ENCODE data around the gene SERPINA10.

Gene SERPINA10

DNA sequence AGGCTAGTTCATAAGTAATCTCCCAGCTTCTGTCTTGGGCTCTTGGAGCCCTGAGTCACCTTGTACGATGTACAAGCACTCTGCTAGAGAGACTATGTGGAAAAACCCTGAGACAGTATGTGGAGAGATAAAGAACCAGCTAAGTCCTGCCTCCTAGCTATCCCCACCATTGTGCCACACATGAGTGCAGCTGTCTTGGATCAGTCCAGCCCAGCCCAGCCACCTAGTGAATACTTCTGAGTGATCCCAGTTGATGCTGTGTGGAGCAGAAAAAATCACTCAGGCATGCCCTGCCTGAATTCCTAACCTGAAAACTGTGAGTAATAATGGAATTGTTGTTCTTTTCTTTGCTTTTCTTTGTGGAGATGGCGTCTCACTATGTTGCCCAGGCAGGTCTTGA is 35.1 kb upstream of the SERPINA10 start:
- no peak overlapping the region for H3K4me3 ChIP-seq (replicated peaks; ENCODE audit: low read depth, low read length)
- TF ChIP-seq, protein P1, sequence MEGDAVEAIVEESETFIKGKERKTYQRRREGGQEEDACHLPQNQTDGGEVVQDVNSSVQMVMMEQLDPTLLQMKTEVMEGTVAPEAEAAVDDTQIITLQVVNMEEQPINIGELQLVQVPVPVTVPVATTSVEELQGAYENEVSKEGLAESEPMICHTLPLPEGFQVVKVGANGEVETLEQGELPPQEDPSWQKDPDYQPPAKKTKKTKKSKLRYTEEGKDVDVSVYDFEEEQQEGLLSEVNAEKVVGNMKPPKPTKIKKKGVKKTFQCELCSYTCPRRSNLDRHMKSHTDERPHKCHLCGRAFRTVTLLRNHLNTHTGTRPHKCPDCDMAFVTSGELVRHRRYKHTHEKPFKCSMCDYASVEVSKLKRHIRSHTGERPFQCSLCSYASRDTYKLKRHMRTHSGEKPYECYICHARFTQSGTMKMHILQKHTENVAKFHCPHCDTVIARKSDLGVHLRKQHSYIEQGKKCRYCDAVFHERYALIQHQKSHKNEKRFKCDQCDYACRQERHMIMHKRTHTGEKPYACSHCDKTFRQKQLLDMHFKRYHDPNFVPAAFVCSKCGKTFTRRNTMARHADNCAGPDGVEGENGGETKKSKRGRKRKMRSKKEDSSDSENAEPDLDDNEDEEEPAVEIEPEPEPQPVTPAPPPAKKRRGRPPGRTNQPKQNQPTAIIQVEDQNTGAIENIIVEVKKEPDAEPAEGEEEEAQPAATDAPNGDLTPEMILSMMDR (IDR thresholded peaks at IDR 0.05; ENCODE audit: low read depth, low read length, missing control alignments), result no peak
- DNase-seq (ENCODE audit: extremely low read depth, low read depth), result no peak

DNA sequence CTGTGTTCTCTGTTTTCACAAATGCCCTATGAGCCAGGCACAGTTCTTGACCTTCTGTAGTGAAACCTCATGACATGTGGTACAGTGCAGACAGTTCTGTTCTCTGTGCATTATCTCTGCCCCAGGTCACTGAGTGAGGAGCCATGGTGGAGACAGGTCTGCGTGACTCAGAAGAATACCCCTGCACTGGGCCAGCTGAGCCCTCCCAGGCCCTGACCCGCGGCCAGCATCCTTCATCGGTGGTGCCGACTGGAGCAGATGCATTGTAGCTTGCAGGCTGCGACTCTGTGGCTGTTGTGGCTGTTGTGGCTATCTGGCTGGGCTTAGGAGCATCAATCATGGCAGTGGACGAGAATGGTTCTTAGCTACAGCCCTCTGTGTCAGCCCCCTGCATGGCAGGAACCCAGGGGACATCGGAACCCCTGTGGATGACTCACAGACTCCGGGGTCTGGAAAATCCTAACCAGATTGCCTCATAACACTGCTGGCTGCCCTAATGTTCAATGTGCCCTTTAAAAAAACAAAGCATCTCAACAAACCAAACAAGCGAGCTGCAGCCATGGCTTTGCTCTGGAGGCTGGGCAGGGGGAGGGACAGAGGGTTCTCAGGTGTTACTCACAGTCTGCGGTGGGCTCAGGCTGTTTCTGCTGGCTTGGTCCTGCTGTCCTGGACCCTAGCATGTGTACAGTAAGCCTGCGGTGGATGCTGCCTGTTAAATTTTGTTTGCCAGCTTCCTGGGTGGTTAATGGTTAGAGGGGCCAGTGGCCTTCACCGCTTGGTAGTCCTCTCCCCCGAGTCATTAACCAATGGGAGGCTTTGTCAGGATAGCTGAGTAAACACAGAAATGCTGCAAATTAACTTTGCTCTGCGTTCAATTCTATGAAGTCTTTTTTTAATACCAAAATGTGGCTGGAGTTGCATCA is 29.8 kb upstream of the SERPINA10 start, which contains the start of gene SERPINA6:
Gene SERPINA6 (minus strand): TSS at position 689 of the 923 bp plus-strand sequence. CDS start 8,688 bp downstream, outside the sequence.
- no peak for DNase-seq (ENCODE audit: extremely low read depth, low read depth)
- TF ChIP-seq, protein P1 (IDR thresholded peaks at IDR 0.05; ENCODE audit: low read depth, low read length, missing control alignments), result no peak
- H3K4me3 ChIP-seq (replicated peaks; ENCODE audit: low read depth, low read length), result no peak within 1 kb of the TSS

DNA sequence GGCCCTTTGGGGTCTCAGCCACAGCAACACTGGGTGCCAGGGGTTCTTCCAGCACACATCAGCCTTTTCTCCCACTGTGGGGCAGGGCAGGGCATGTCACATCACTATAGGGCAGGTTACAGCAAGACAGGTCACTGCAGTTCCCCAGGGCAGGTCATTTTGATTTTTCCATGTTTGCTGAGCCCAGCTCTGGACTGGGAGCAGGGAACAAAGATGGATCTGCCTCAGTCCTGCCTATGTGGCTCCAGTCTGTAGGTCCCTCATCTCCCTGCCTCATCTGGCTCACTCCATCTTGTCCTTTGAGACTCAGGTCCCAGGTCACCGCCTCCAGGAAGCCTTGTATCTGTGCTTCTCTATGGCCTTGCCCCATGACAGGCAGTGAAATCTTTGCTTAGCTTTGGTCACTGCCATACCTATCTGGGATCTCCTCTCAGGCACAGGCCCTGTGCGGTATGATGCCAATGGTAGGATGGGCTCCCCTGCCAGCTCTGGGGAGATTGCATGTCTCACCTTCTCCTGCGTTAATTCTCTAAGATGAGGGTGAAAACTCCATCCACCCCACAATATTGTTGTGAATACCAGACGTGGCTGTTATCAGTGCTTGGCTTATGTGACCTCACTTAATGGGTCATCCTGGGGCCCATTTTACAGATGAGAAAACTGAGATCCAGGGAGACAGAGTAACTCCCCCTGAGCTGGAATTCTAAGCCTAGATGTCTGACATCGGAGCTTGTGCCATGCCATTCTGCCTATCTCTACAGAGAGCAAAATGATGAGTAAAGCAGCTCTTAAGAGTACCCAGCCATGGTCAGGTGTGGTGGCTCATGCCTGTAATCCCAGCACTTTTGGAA is 28.6 kb upstream of the SERPINA10 start:
- H3K4me3 ChIP-seq (replicated peaks; ENCODE audit: low read depth, low read length), result no peak overlapping the region
- DNase-seq (ENCODE audit: extremely low read depth, low read depth), result no peak
- TF ChIP-seq, protein P1 (IDR thresholded peaks at IDR 0.05; ENCODE audit: low read depth, low read length, missing control alignments), result no peak

DNA sequence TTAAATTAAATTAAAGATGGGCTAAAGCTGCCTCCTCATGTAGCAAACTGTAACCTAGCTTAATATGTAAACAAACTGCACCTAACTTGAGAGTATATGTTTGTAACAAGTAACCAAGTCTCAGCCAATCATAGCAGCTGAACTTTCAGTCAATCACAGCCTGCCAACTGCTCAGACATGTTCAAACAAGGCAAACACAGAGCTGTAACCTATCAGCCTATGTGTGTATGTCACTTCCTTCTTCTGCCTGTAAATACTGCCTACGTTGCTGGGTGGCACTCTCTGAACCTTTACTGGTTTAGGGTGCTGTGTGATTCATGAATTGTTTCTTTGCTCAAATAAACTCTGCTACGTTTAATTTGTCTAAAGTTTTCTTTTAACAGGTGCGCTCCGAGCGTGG is 27.2 kb upstream of the SERPINA10 start:
- TF ChIP-seq, protein P1 (IDR thresholded peaks at IDR 0.05; ENCODE audit: low read depth, low read length, missing control alignments), result no peak
- H3K4me3 ChIP-seq (replicated peaks; ENCODE audit: low read depth, low read length), result no peak overlapping the region
- DNase-seq (ENCODE audit: extremely low read depth, low read depth), result no peak

DNA sequence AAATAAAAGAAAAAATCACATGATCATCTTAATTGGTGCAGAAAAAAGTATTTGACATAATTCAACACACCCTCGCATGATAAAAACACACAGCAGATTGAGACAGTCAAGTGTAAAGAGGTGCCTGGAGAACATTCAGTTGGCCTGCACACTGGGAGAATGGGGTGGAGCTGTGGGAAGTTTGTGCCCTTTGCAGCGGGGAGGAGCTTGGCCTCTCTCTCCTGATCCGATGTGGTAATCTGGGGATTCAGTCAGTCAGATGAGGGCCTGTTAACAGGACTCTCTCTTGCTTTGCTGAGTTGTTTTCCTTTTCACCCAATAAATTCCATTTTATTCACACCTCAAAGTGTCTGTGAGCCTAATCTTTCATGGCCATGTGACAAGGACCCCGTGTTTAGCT is 24.2 kb upstream of the SERPINA10 start:
- H3K4me3 ChIP-seq (replicated peaks; ENCODE audit: low read depth, low read length), result no peak overlapping the region
- TF ChIP-seq, protein P1 (IDR thresholded peaks at IDR 0.05; ENCODE audit: low read depth, low read length, missing control alignments), result no peak
- DNase-seq (ENCODE audit: extremely low read depth, low read depth), result no peak

DNA sequence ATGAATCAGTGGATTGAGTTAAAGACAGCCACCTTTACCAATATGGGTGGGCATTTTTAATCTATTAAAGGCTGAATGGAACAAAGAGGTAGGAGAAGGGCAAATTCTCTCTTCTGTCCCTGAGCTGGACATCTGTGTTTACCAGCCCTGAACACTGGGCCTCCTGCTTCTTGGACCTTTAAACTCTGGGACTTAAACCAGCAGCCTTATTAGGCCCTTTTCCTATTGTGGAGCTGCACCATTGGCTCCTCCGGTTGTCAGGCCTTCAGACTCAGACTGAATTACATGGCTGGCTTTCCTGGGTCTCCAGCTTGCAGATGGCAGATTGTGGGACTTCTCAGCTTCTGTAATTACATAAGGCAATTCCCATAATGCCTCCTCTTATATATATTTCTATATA is 23.6 kb upstream of the SERPINA10 start:
- TF ChIP-seq, protein P1 (IDR thresholded peaks at IDR 0.05; ENCODE audit: low read depth, low read length, missing control alignments), result no peak
- H3K4me3 ChIP-seq (replicated peaks; ENCODE audit: low read depth, low read length), result no peak overlapping the region
- DNase-seq (ENCODE audit: extremely low read depth, low read depth), result no peak

Data from HFF-Myc (cell line).